ENCODE measurements around the gene HDX. TPM values are rescaled to one million over a fixed set of nuclear protein-coding genes. Genes with fewer than 3 reads are reported as not detected.

HDX gene, protein sequence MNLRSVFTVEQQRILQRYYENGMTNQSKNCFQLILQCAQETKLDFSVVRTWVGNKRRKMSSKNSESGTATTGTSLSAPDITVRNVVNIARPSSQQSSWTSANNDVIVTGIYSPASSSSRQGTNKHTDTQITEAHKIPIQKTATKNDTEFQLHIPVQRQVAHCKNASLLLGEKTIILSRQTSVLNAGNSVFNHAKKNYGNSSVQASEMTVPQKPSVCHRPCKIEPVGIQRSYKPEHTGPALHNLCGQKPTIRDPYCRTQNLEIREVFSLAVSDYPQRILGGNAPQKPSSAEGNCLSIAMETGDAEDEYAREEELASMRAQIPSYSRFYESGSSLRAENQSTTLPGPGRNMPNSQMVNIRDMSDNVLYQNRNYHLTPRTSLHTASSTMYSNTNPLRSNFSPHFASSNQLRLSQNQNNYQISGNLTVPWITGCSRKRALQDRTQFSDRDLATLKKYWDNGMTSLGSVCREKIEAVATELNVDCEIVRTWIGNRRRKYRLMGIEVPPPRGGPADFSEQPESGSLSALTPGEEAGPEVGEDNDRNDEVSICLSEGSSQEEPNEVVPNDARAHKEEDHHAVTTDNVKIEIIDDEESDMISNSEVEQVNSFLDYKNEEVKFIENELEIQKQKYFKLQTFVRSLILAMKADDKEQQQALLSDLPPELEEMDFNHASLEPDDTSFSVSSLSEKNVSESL
- total RNA-seq, result 6.2 and 8.9 TPM in 2 replicates

GRCh38 chrX:84501798-84502628, at the start of gene HDX:
Gene HDX, minus strand, starts transcription at chrX:84502453. Its CDS starts 27,056 bp downstream, at chrX:84475397.

Small RNAs within 50 kb of the gene (small RNA-seq; reads per million reads assigned to genes)
- gene AL450471.1, result not detected
